HepG2 (cell line): ENCODE data around the gene SPINDOC.

Experiments
- CBX5 ChIP-seq: sonication (generic); formaldehyde crosslinking; IDR thresholded peaks from 2 replicates; pipeline ENCODE4 v1.4.0; 2020; ENCODE audit warnings: missing genetic modification reagents, borderline replicate concordance
- JUND ChIP-seq: sonication (generic); formaldehyde crosslinking; IDR thresholded peaks from 2 replicates; pipeline ENCODE4 v1.8.0; 2022; ENCODE audit warnings: mild to moderate bottlenecking, missing genetic modification reagents
- TCF12 ChIP-seq, 2 experiments: fragments of 450-650 bp in 1 of 2; sonication (generic) in 1 of 2; formaldehyde crosslinking in 1 of 2; IDR thresholded peaks; 2 replicates each; pipeline versions ENCODE4 v1.6.1 to v1.8.0; 2017 to 2022; ENCODE audit warnings: antibody characterized with exemption in 1 of 2, mild to moderate bottlenecking in 1 of 2, missing genetic modification reagents in 1 of 2, moderate library complexity in 1 of 2
- TF ChIP-seq, protein P1 (sequence below): sonication (generic); formaldehyde crosslinking; IDR thresholded peaks from 2 replicates; pipeline ENCODE4 v1.5.0; 2020; ENCODE audit warnings: mild to moderate bottlenecking, missing genetic modification reagents, moderate library complexity
- TF ChIP-seq, protein P2 (sequence below): sonication (generic); formaldehyde crosslinking; IDR thresholded peaks from 2 replicates; pipeline ENCODE4 v1.4.0; 2020; ENCODE audit warnings: missing genetic modification reagents

DNA sequence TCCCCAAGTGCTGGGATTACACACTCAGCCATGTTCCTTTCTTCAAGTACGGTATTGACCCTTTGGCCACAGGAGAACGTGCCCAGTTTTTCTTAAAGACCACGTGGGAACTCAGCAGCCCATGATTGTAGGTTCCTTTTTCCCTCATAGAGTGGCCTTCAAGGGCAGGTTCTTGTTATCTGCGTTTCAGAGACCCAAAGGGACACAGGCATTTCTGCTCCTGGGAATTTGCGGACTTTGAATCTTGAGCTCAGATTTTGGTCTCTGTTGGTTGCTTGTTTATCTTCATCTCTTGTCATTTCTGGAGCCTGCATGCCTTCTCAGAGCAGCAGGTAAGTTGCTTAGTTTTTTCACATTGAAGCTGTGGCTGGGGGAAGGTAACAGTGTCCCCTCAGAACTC, 37.7 kb downstream of the SPINDOC start:
- TF ChIP-seq JUND (CRISPR knock-in tag) (no peak), CBX5 (CRISPR knock-in tag) (no peak), TCF12 (IDR thresholded peaks at IDR 0.05) (no peak), TCF12 (CRISPR knock-in tag; IDR thresholded peaks at IDR 0.05) (no peak)
- TF ChIP-seq, protein P1, sequence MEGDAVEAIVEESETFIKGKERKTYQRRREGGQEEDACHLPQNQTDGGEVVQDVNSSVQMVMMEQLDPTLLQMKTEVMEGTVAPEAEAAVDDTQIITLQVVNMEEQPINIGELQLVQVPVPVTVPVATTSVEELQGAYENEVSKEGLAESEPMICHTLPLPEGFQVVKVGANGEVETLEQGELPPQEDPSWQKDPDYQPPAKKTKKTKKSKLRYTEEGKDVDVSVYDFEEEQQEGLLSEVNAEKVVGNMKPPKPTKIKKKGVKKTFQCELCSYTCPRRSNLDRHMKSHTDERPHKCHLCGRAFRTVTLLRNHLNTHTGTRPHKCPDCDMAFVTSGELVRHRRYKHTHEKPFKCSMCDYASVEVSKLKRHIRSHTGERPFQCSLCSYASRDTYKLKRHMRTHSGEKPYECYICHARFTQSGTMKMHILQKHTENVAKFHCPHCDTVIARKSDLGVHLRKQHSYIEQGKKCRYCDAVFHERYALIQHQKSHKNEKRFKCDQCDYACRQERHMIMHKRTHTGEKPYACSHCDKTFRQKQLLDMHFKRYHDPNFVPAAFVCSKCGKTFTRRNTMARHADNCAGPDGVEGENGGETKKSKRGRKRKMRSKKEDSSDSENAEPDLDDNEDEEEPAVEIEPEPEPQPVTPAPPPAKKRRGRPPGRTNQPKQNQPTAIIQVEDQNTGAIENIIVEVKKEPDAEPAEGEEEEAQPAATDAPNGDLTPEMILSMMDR (CRISPR knock-in tag) = no peak
- TF ChIP-seq, protein P2, sequence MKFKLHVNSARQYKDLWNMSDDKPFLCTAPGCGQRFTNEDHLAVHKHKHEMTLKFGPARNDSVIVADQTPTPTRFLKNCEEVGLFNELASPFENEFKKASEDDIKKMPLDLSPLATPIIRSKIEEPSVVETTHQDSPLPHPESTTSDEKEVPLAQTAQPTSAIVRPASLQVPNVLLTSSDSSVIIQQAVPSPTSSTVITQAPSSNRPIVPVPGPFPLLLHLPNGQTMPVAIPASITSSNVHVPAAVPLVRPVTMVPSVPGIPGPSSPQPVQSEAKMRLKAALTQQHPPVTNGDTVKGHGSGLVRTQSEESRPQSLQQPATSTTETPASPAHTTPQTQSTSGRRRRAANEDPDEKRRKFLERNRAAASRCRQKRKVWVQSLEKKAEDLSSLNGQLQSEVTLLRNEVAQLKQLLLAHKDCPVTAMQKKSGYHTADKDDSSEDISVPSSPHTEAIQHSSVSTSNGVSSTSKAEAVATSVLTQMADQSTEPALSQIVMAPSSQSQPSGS (CRISPR knock-in tag) = no peak
